NCI-H1092 (cell line): Measurements from ENCODE around the gene DPP9.

Source experiments
- DNase-seq: peaks from one replicate; lab custom pipeline; 2025; lab: John Stamatoyannopoulos, UW

DPP9 gene

GRCh38 chr19:4709440-4710280 is 14.0 kb downstream of the DPP9 start:
- DNase-seq = no peak

GRCh38 chr19:4707956-4708650 is 15.5 kb downstream of the DPP9 start:
- DNase-seq = no peak

- no peak for DNase-seq
Measured at GRCh38 chr19:4707322-4707721, 16.3 kb downstream of the DPP9 start.

GRCh38 chr19:4705413-4706131 is 18.1 kb downstream of the DPP9 start:
- no peak for DNase-seq

GRCh38 chr19:4704317-4704673 is 19.3 kb downstream of the DPP9 start:
- DNase-seq = no peak

- DNase-seq = no peak
Measured at GRCh38 chr19:4703671-4704316, 19.8 kb downstream of the DPP9 start.

- no peak for DNase-seq
Measured at GRCh38 chr19:4702764-4703163, 20.9 kb downstream of the DPP9 start.

- no peak for DNase-seq
Measured at GRCh38 chr19:4701557-4701956, 22.1 kb downstream of the DPP9 start.

GRCh38 chr19:4700693-4700970 is 23.0 kb downstream of the DPP9 start:
- DNase-seq = no peak

- DNase-seq = no peak
Measured at GRCh38 chr19:4699826-4700692, 23.6 kb downstream of the DPP9 start.

GRCh38 chr19:4697304-4697703 is 26.3 kb downstream of the DPP9 start:
- no peak for DNase-seq

- no peak for DNase-seq
Measured at GRCh38 chr19:4695224-4695731, 28.4 kb downstream of the DPP9 start.

- no peak for DNase-seq
Measured at GRCh38 chr19:4694211-4694987, 29.2 kb downstream of the DPP9 start.

- DNase-seq = no peak
Measured at GRCh38 chr19:4693471-4694121, 30.0 kb downstream of the DPP9 start.

GRCh38 chr19:4693078-4693350 is 30.6 kb downstream of the DPP9 start:
- DNase-seq = no peak

- no peak for DNase-seq
Measured at GRCh38 chr19:4692251-4693077, 31.2 kb downstream of the DPP9 start.

GRCh38 chr19:4691373-4691772 is 32.3 kb downstream of the DPP9 start:
- no peak for DNase-seq

- no peak for DNase-seq
Measured at GRCh38 chr19:4690361-4690760, 33.3 kb downstream of the DPP9 start.

- no peak for DNase-seq
Measured at GRCh38 chr19:4689403-4689802, 34.2 kb downstream of the DPP9 start.

GRCh38 chr19:4688587-4688986 is 35.1 kb downstream of the DPP9 start:
- DNase-seq = no peak
